CD14-positive monocyte (primary cell): ENCODE results near the gene GDF10. TPM values are rescaled to one million over a fixed set of nuclear protein-coding genes. Genes with fewer than 3 reads are reported as not detected.

ENCODE experiments used
- DNase-seq, 3 donors: peaks; one replicate each; pipeline ENCODE4 v3.0.0-alpha.2; 2011 to 2022
- H2AFZ ChIP-seq: 2 replicates; pipeline ENCODE4 v1.6.0; 2012; ENCODE audit warnings: mild to moderate bottlenecking, low read depth, low read length, inconsistent platforms; ENCODE audit not compliant: insufficient read depth, poor library complexity, severe bottlenecking
- H3K27ac ChIP-seq, 2 donors: 1 replicate in 1 of 2; 2 replicates in 1 of 2; pipeline ENCODE4 v1.5.1; 2012 to 2013; ENCODE audit warnings: low read length in 2 of 2, control low read depth in 1 of 2, inconsistent platforms in 1 of 2, low read depth in 1 of 2, mild to moderate bottlenecking in 1 of 2
- H3K27me3 ChIP-seq, 2 donors: one replicate each; pipeline versions ENCODE4 v1.6.0 to v1.6.1; 2011 to 2013; ENCODE audit warnings: low read length in 2 of 2; ENCODE audit not compliant: control insufficient read depth in 2 of 2, insufficient read depth in 2 of 2
- H3K36me3 ChIP-seq, 2 donors: replicated peaks in 1 of 2; 1 replicate in 1 of 2; 2 replicates in 1 of 2; pipeline versions ENCODE4 v1.5.1 to v1.6.1; 2012 to 2013; ENCODE audit warnings: low read length in 2 of 2, control low read depth in 1 of 2, inconsistent platforms in 1 of 2, mild to moderate bottlenecking in 1 of 2; ENCODE audit not compliant: insufficient read depth in 2 of 2, control insufficient read depth in 1 of 2
- H3K4me1 ChIP-seq, 2 donors: 1 replicate in 1 of 2; 2 replicates in 1 of 2; pipeline versions ENCODE4 v1.5.1 to v1.6.1; 2012 to 2013; ENCODE audit warnings: low read length in 2 of 2, control low read depth in 1 of 2, inconsistent platforms in 1 of 2, mild to moderate bottlenecking in 1 of 2, moderate library complexity in 1 of 2; ENCODE audit not compliant: insufficient read depth in 2 of 2, control insufficient read depth in 1 of 2
- H3K4me2 ChIP-seq: replicated peaks from 2 replicates; pipeline ENCODE3; 2012; ENCODE audit warnings: low read length, moderate library complexity, mild to moderate bottlenecking; ENCODE audit not compliant: poor library complexity, severe bottlenecking; ENCODE audit errors: extremely low read depth
- H3K4me3 ChIP-seq, 3 experiments: fragments of 200-600 bp in 1 of 3; sonication (generic) in 1 of 3; replicated peaks in 1 of 3; 1 replicate in 2 of 3; 2 replicates in 1 of 3; pipeline ENCODE4 v1.5.1; 2011 to 2013; ENCODE audit warnings: low read length in 3 of 3, mild to moderate bottlenecking in 3 of 3, control low read depth in 2 of 3, low read depth in 2 of 3, inconsistent platforms in 1 of 3, moderate library complexity in 1 of 3
- H3K79me2 ChIP-seq: 2 replicates; pipeline ENCODE4 v1.6.0; 2012; ENCODE audit warnings: mild to moderate bottlenecking, control low read depth, inconsistent platforms, low read length, moderate library complexity; ENCODE audit not compliant: insufficient read depth
- H3K9ac ChIP-seq: 2 replicates; pipeline ENCODE4 v1.6.0; 2017; ENCODE audit warnings: low read length, mild to moderate bottlenecking; ENCODE audit not compliant: insufficient read depth, poor library complexity, severe bottlenecking
- H3K9me3 ChIP-seq, 2 donors: replicated peaks in 1 of 2; 1 replicate in 1 of 2; 2 replicates in 1 of 2; pipeline versions ENCODE4 v1.5.1 to v1.6.1; 2012 to 2013; ENCODE audit warnings: low read length in 2 of 2, control low read depth in 1 of 2; ENCODE audit not compliant: control insufficient read depth in 1 of 2, insufficient read depth in 1 of 2
- H4K20me1 ChIP-seq: 2 replicates; pipeline ENCODE4 v1.6.0; 2012; ENCODE audit warnings: mild to moderate bottlenecking, low read length, control low read depth, moderate library complexity; ENCODE audit not compliant: insufficient read depth
- H3K27ac Mint-ChIP-seq, 7 donors: one replicate each; pipeline ENCODE4 v1.8.0; 2020; ENCODE audit warnings: mild to moderate bottlenecking in 7 of 7, mixed read lengths in 7 of 7, moderate library complexity in 6 of 7, inconsistent platforms in 2 of 7
- H3K27me3 Mint-ChIP-seq, 3 donors: one replicate each; pipeline ENCODE4 v1.8.0; 2021 to 2022; ENCODE audit warnings: low read depth in 3 of 3, mild to moderate bottlenecking in 3 of 3, mixed read lengths in 3 of 3, moderate library complexity in 3 of 3, inconsistent platforms in 1 of 3
- H3K36me3 Mint-ChIP-seq, 2 donors: one replicate each; pipeline ENCODE4 v1.8.0; 2020; ENCODE audit warnings: mixed read lengths in 2 of 2, inconsistent platforms in 1 of 2, mild to moderate bottlenecking in 1 of 2
- H3K4me1 Mint-ChIP-seq: one replicate; pipeline ENCODE4 v1.8.0; 2020; ENCODE audit warnings: mild to moderate bottlenecking, mixed read lengths
- H3K4me3 Mint-ChIP-seq, 2 donors: one replicate each; pipeline ENCODE4 v1.8.0; 2020; ENCODE audit warnings: mild to moderate bottlenecking in 2 of 2, mixed read lengths in 2 of 2, moderate library complexity in 1 of 2
- H3K9me3 Mint-ChIP-seq, 7 donors: one replicate each; pipeline ENCODE4 v1.8.0; 2020 to 2022; ENCODE audit warnings: mixed read lengths in 7 of 7, mild to moderate bottlenecking in 6 of 7, moderate library complexity in 6 of 7, inconsistent platforms in 2 of 7
- WGBS: methylation state at CpG from one replicate; pipeline ENCODE4 v1.1.5; 2013; ENCODE audit warnings: missing lambda C conversion rate; ENCODE audit not compliant: insufficient coverage; 5-methylcytosine and 5-hydroxymethylcytosine counted together
- intact Hi-C, 2 donors: fragments of 100-400 bp; cut with micrococcal nuclease; formaldehyde crosslinking; loops; one replicate each; pipeline versions ENCODE4 v1.15.0 to v1.15.1; 2023
- polyA plus RNA-seq, 3 donors: library from polyadenylated mRNA; depleted of rRNA in 1 of 3; unstranded in 2 of 3; stranded (reverse) in 1 of 3; fragments of 300-500 nt in 2 of 3; fragments of >200 nt in 1 of 3; fragmentation: Illumina TruSeq in 2 of 3; gene quantifications; 1 replicate in 2 of 3; 2 replicates in 1 of 3; pipeline ENCODE4 v1.2.3, GENCODE V29; 2012 to 2021
- TF ChIP-seq, protein P1 (sequence below): fragments of 200-600 bp; IDR thresholded peaks from one replicate; pipeline ENCODE4 v1.8.0; 2022; ENCODE audit warnings: antibody characterized with exemption, mild to moderate bottlenecking

Gene GDF10
- polyA plus RNA-seq, 3 donors, result not detected

DNA sequence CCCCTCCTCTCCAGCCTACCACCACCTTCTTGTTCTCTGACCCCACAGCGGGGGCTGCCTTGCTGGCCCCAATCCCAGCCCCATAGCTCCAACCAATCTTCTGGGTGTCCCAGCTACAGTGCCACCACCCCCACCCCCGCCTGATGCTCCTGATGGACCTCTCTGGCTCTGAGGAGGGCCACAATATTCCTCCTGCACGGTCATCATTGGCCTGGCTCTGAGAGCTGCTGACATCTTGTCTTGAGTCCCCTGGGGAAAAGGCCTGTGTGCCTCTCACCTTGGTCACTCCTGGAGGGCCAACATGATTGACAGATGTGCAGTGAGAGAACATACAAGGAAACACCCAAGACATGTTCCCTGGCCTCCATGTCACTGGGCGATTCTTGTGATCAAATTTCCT is 29.9 kb downstream of the GDF10 start:
- Histone ChIP-seq H3K27me3 (no peaks in the 10 kb centered on the region), H3K4me2 (no peak overlapping the region), H3K9me3 (no peaks in the 10 kb centered on the region), H4K20me1 (no peaks in the 10 kb centered on the region), H3K9ac (no peak overlapping the region), H3K4me3 (no peak overlapping the region), H3K36me3 (no peaks in the 10 kb centered on the region), H2AFZ (no peak overlapping the region), H3K27ac (no peak overlapping the region), H3K79me2 (no peaks in the 10 kb centered on the region), H3K4me1 (no peaks in the 10 kb centered on the region)
- peaks cover 0 to 3% (median 0%) of the 10 kb centered on the region in 3 donors for H3K27me3 Mint-ChIP-seq
- H3K9me3 Mint-ChIP-seq, result peaks cover 0 to 12% (median 3%) of the 10 kb centered on the region in 7 donors
- WGBS, result 92% methylated on average over 3 of the region's 4 CpGs
- TF ChIP-seq, protein P1, sequence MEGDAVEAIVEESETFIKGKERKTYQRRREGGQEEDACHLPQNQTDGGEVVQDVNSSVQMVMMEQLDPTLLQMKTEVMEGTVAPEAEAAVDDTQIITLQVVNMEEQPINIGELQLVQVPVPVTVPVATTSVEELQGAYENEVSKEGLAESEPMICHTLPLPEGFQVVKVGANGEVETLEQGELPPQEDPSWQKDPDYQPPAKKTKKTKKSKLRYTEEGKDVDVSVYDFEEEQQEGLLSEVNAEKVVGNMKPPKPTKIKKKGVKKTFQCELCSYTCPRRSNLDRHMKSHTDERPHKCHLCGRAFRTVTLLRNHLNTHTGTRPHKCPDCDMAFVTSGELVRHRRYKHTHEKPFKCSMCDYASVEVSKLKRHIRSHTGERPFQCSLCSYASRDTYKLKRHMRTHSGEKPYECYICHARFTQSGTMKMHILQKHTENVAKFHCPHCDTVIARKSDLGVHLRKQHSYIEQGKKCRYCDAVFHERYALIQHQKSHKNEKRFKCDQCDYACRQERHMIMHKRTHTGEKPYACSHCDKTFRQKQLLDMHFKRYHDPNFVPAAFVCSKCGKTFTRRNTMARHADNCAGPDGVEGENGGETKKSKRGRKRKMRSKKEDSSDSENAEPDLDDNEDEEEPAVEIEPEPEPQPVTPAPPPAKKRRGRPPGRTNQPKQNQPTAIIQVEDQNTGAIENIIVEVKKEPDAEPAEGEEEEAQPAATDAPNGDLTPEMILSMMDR, result no peak
- H3K4me1 Mint-ChIP-seq, result no peaks in the 10 kb centered on the region
- no peak for DNase-seq
- H3K4me3 Mint-ChIP-seq, result no peak overlapping the region
- intact Hi-C loops, result no loop called here
- H3K36me3 Mint-ChIP-seq, result no peaks in the 10 kb centered on the region
- H3K27ac Mint-ChIP-seq, result no peak overlapping the region

DNA sequence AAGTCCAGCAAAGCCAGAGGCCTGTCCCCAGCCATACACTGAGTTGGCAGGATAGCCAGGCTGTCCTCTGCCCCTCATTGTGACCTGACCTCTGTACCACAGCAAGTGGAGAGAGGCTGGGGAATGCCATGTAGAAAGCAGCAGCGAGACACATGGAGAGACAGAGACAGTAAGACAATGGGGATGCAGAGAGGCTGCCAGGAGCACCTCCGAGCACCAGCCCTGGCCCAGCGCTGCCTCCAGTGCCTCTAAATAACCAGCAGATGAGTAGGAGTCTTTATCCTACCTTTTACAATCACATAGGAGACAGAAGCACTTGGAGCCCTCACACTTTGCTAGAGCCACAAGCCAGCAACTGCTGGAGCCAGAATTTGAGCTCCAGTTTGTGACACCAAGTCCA is 30.4 kb downstream of the GDF10 start:
- no peaks in the 10 kb centered on the region for H3K27me3 ChIP-seq
- no peaks in the 10 kb centered on the region for H3K4me1 ChIP-seq
- WGBS, result 89% methylated on average over 2 of the region's 3 CpGs
- H3K27ac Mint-ChIP-seq, result no peak overlapping the region
- no peak overlapping the region for H3K4me3 Mint-ChIP-seq
- intact Hi-C loops, result no loop called here
- no peak for DNase-seq
- no peak overlapping the region for H3K9ac ChIP-seq
- H3K27ac ChIP-seq, result no peak overlapping the region
- H3K36me3 ChIP-seq, result no peaks in the 10 kb centered on the region
- no peaks in the 10 kb centered on the region for H4K20me1 ChIP-seq
- no peaks in the 10 kb centered on the region for H3K36me3 Mint-ChIP-seq
- H3K4me3 ChIP-seq, result no peak overlapping the region
- H3K79me2 ChIP-seq, result no peaks in the 10 kb centered on the region
- no peak overlapping the region for H3K4me2 ChIP-seq
- peaks cover 0 to 12% (median 3%) of the 10 kb centered on the region in 7 donors for H3K9me3 Mint-ChIP-seq
- no peaks in the 10 kb centered on the region for H3K9me3 ChIP-seq
- H3K27me3 Mint-ChIP-seq, result peaks cover 0 to 3% (median 0%) of the 10 kb centered on the region in 3 donors
- no peak overlapping the region for H2AFZ ChIP-seq
- H3K4me1 Mint-ChIP-seq, result no peaks in the 10 kb centered on the region
- TF ChIP-seq, protein P1, result no peak
